Neural progenitor cell (in vitro differentiated cells): ENCODE data around the gene ZCCHC4.

ENCODE experiments used
- CTCF ChIP-seq: fragments of 200-600 bp; sonication (generic); IDR thresholded peaks from 2 replicates; pipeline ENCODE4 v1.5.1; 2017; ENCODE audit warnings: antibody characterized with exemption, mild to moderate bottlenecking
- EZH2 ChIP-seq: fragments of 200-600 bp; sonication (generic); IDR thresholded peaks from 2 replicates; pipeline ENCODE4 v1.6.1; 2017; ENCODE audit warnings: antibody characterized with exemption, mild to moderate bottlenecking, moderate library complexity

GRCh38 chr4:25347971-25348370 lies 35.4 kb downstream of the ZCCHC4 start:
- TF ChIP-seq CTCF, result no peak
- TF ChIP-seq EZH2, result no peak
